ENCODE results near the gene KDM2A.

GRCh38 chr11:67300256-67300755 is 181.2 kb downstream of the KDM2A start:
- TF ChIP-seq, protein P1, sequence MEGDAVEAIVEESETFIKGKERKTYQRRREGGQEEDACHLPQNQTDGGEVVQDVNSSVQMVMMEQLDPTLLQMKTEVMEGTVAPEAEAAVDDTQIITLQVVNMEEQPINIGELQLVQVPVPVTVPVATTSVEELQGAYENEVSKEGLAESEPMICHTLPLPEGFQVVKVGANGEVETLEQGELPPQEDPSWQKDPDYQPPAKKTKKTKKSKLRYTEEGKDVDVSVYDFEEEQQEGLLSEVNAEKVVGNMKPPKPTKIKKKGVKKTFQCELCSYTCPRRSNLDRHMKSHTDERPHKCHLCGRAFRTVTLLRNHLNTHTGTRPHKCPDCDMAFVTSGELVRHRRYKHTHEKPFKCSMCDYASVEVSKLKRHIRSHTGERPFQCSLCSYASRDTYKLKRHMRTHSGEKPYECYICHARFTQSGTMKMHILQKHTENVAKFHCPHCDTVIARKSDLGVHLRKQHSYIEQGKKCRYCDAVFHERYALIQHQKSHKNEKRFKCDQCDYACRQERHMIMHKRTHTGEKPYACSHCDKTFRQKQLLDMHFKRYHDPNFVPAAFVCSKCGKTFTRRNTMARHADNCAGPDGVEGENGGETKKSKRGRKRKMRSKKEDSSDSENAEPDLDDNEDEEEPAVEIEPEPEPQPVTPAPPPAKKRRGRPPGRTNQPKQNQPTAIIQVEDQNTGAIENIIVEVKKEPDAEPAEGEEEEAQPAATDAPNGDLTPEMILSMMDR (conservative IDR thresholded peaks at IDR 0.05; ENCODE audit: low read depth, low read length), result no peak
- TF ChIP-seq EZH2 (IDR thresholded peaks at IDR 0.05; ENCODE audit: low read length, unreplicated experiment) (no peak), EZH2phosphoT487 (IDR thresholded peaks at IDR 0.05; ENCODE audit: borderline replicate concordance, low read length) (no peak)
